Large intestine (tissue), 3 donors: ENCODE results near the gene NKD2. TPM values are rescaled to one million over a fixed set of nuclear protein-coding genes. Genes with fewer than 3 reads are reported as not detected.

Source experiments
- DNase-seq, 2 donors: peaks; one replicate each; pipeline versions ENCODE4 v3.0.0 to v3.0.0-alpha.2; 2013
- H3K27ac ChIP-seq: one replicate; pipeline ENCODE4 v1.5.1; 2013; ENCODE audit warnings: low read length
- H3K27me3 ChIP-seq: 2 replicates; pipeline ENCODE4 v1.6.1; 2013; ENCODE audit warnings: low read length; ENCODE audit not compliant: control insufficient read depth, insufficient read depth
- H3K36me3 ChIP-seq: 2 replicates; pipeline ENCODE4 v1.6.1; 2013; ENCODE audit warnings: low read length; ENCODE audit not compliant: control insufficient read depth, insufficient read depth
- H3K4me1 ChIP-seq: one replicate; pipeline ENCODE4 v1.6.1; 2013; ENCODE audit warnings: low read length; ENCODE audit not compliant: control insufficient read depth, insufficient read depth
- H3K4me3 ChIP-seq: one replicate; pipeline ENCODE4 v1.5.1; 2013; ENCODE audit warnings: low read length
- H3K9me3 ChIP-seq: one replicate; pipeline ENCODE4 v1.6.1; 2013; ENCODE audit warnings: mild to moderate bottlenecking, low read depth, low read length, moderate library complexity; ENCODE audit not compliant: control insufficient read depth
- WGBS: methylation state at CpG from one replicate; pipeline ENCODE4 v1.1.5; 2013; ENCODE audit warnings: low lambda C conversion rate; ENCODE audit not compliant: insufficient coverage; 5-methylcytosine and 5-hydroxymethylcytosine counted together
- polyA plus RNA-seq: library from polyadenylated mRNA; unstranded; fragments of 120-200 nt; gene quantifications from one replicate; pipeline ENCODE4 v1.2.1, GENCODE V29; 2013

NKD2 gene
- polyA plus RNA-seq, 1 donor = 15.2 TPM

DNA sequence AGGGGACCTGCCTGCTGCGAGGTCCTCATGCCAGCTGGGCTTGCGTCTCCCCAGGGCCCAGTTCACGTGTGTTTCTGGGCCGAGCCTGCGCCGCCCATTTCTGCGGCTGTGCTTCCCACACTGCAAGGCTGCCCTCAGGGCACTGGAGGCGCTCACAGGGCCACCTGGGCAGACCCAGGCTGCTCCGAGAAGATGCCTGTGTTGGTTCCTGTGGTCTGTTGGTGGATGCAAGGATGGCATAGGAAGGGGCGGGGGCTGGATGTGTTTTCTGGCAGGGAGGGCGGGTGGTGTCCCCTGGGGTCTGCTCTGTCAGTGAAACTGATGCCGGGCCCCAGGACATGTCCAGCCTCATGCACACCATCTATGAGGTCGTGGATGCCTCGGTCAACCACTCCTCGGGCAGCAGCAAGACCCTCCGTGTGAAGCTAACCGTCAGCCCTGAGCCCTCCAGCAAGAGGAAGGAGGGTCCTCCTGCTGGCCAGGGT is 25.9 kb downstream of the NKD2 start:
- Histone ChIP-seq H3K4me1 (no peaks in the 10 kb centered on the region), H3K36me3 (peaks cover 30% of the 10 kb centered on the region), H3K9me3 (no peaks in the 10 kb centered on the region), H3K4me3 (no peak overlapping the region), H3K27me3 (no peaks in the 10 kb centered on the region), H3K27ac (no peak overlapping the region)
- 100% methylated on average over 1 of the region's 17 CpGs for WGBS
- DNase-seq = no peak

DNA sequence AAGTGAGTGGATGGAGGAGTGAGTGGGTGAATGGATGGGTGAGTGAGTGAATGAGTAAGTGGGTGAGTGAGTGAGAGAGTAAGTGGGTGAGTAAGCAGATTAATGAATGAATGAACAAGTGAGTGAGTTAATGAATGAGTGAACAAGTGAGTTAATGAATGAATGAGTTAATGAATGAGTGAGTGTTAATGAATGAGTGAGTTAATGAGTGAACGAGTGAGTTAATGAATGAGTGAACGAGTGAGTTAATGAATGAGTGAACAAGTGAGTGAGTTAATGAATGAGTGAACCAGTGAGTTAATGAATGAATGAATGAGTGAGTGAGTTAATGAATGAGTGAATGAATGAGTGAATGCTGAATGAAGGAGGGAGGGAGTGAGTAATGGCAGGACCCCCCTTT is 26.4 kb downstream of the NKD2 start:
- DNase-seq = no peak
- 94% methylated on average over 2 of the region's 2 CpGs for WGBS
- peaks cover 30% of the 10 kb centered on the region for H3K36me3 ChIP-seq
- no peaks in the 10 kb centered on the region for H3K27me3 ChIP-seq
- no peaks in the 10 kb centered on the region for H3K4me1 ChIP-seq
- peaks cover 3% of the 10 kb centered on the region for H3K9me3 ChIP-seq
- no peak overlapping the region for H3K4me3 ChIP-seq
- no peak overlapping the region for H3K27ac ChIP-seq

DNA sequence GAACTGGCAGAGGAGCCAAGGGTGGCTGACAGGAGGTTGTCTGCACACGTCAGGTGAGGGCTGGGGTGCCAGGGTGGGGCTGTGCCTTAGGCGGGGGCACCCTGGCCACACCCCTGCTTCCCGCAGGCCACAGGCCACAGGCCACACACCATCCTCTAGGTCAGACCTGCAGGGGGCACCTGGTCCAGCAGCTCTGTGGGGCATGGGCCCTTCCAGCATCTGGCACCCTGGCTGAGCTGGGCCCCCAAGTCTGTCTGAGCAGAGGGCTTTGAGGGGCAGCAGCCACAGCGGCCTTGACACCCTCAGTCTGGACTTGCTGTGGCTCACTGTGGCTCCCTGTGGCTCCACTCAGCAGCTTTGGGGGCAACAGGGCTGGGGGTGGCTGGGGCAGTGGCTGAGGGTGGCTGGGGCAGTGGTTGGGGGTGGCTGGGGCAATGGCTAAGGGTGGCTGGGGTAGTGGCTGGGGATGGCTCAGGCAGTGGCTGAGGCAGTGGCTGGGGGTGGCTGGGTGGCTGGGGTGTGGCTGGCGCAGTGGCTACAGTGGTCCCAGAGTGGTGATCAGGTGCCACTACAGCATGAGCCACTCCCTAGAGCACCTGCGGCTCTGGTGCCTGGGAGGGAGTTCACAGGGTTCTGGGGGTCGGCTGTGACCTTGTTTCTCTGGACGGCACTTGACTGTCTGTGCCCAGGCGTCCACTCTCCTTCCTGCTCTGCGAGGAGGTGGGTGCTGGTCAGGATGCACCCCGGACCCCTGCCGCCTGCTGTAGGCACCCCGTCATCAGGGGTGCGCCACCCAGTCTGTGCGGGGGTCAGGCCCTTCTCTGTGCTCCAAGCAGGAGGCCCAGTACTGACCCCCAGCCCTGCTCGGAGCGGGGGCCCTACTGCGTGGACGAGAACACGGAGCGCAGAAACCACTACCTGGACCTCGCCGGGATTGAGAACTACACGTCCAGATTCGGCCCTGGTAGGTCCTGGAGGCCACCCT is 27.1 kb downstream of the NKD2 start:
- Histone ChIP-seq H3K9me3 (peaks cover 3% of the 10 kb centered on the region), H3K4me1 (no peaks in the 10 kb centered on the region), H3K27ac (no peak overlapping the region), H3K36me3 (peaks cover 30% of the 10 kb centered on the region), H3K27me3 (no peaks in the 10 kb centered on the region), H3K4me3 (no peak overlapping the region)
- WGBS = no CpG with 5 or more reads among the region's 25 CpGs
- no peak for DNase-seq

DNA sequence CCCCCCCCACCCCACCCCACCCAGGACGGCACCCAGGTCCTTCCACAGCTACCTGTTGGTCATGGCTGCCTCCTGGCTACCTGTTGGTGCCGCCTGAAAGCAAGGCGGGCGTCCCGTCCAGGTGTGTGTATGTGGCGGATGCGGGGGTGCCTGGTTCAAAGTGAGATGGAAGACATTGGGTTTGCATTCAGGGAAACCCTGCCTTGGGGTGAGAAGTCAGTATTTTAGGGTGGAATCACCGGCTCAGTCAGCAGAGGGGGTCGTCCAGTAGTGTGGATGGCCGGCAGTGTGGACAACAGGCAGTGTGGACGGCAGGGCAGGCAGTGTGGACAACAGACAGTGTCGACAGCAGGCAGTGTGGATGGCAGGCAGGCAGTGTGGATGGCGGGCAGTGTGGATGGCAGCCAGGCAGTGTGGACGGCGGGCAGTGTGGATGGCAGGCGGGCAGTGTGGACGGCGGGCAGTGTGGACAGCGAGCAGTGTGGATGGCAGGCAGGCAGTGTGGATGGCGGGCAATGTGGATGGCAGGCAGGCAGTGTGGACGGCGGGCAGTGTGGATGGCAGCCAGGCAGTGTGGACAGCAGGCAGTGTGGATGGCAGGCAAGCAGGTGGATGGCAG is 28.0 kb downstream of the NKD2 start:
- peaks cover 30% of the 10 kb centered on the region for H3K36me3 ChIP-seq
- DNase-seq = no peak
- no CpG with 5 or more reads among the region's 22 CpGs for WGBS

DNA sequence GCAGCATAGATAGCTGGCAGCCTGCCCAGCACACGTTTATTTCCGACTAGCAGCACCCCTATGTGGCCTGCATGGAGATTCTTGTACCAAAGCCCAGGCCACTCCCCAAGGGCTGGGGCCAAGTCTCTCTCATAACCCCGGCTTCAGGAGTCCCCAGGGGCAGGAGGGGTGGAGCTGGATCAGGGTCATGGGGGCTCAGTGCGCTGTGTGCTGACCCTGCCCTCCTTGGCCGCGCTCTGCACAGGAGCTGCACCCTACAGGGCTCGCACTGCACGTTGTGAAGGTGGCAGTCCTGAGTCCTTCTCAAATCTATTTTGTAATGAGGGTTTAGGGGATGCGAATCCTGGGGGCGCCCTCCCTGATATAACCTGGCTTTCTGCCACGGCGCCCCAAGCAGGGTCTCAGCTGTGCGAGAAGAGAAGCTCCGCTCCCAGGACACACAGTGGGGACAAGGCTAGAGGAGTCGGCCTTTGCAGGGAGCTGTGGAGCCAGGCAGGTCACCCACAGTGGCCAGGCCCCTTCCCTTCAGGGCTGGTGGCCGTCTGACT is 28.6 kb downstream of the NKD2 start:
- no peak for DNase-seq
- Histone ChIP-seq H3K4me1 (no peaks in the 10 kb centered on the region), H3K4me3 (no peak overlapping the region), H3K27me3 (no peaks in the 10 kb centered on the region), H3K27ac (no peak overlapping the region), H3K9me3 (peaks cover 3% of the 10 kb centered on the region), H3K36me3 (peaks cover 28% of the 10 kb centered on the region)
- WGBS = no CpG with 5 or more reads among the region's 16 CpGs

More for the DNA sequence above, 28.0 kb downstream of the NKD2 start:
- Histone ChIP-seq H3K27ac (no peak overlapping the region), H3K27me3 (no peaks in the 10 kb centered on the region), H3K9me3 (peaks cover 3% of the 10 kb centered on the region), H3K4me1 (no peaks in the 10 kb centered on the region), H3K4me3 (no peak overlapping the region)

DNA sequence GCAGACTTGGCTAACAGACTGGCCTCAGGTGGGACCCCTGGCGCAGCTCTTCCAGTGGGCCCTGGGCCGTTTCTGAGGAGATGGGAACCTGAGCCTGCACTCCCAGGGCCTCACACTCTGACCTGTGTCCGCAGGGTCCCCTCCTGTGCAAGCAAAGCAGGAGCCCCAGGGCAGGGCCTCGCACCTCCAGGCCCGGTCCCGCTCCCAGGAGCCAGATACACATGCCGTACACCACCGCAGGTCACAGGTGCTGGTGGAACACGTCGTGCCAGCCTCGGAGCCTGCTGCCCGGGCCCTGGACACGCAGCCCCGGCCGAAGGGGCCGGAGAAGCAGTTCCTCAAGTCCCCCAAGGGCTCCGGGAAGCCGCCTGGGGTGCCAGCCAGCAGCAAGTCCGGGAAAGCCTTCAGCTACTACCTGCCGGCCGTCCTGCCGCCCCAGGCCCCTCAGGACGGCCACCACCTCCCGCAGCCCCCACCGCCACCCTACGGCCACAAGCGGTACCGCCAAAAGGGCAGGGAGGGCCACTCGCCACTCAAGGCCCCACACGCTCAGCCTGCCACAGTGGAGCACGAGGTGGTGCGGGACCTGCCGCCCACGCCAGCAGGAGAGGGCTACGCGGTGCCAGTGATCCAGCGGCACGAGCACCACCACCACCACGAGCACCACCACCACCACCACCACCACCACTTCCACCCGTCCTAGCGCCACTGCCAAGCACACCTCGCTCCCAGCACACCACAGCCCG is 29.2 kb downstream of the NKD2 start:
- WGBS = no CpG with 5 or more reads among the region's 43 CpGs
- H3K9me3 ChIP-seq = peaks cover 8% of the 10 kb centered on the region
- no peak overlapping the region for H3K27ac ChIP-seq
- H3K36me3 ChIP-seq = peaks cover 22% of the 10 kb centered on the region
- no peak overlapping the region for H3K4me3 ChIP-seq
- no peaks in the 10 kb centered on the region for H3K4me1 ChIP-seq
- no peak for DNase-seq
- no peaks in the 10 kb centered on the region for H3K27me3 ChIP-seq

DNA sequence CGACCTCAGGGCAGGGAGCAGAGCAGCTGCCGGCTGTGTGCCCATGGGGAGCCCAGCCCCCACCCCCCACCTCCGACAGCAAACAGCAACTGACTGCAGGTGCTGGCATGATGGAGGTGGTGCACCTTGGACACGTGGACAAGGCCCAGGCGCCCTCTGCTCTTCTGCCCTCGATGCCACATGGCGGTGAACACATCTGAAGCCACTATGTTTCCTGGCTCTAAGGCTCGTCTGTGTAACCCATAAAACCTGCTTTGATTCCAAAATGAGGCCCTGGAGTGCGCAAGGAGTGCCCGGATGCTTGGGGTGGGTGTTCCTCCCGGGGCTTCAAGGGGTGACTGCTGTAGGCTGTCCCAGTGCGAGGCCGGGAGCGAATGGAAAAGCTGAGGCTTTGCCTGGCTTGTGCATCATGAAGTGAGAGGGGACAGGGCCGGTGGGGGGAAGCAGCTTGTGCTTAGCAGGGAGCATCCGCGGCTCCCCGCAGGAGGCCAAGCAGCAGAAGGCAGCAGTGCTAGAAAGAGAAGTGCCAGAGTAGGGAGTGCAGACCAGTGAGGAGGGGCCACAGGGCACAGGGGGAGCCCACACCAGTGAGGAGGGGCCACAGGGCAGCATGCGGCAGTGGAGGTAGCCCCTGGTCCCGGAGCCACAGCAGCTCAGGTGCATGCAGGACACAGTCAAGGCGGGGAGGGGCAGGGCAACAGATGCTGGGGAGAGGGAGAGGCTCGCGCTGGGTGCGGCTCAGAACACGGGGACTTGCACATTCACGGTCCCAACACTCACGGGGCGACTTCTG is 30.0 kb downstream of the NKD2 start:
- no peak overlapping the region for H3K4me3 ChIP-seq
- peaks cover 8% of the 10 kb centered on the region for H3K9me3 ChIP-seq
- no peaks in the 10 kb centered on the region for H3K4me1 ChIP-seq
- WGBS = no CpG with 5 or more reads among the region's 28 CpGs
- no peak for DNase-seq
- H3K27me3 ChIP-seq = no peaks in the 10 kb centered on the region
- peaks cover 20% of the 10 kb centered on the region for H3K36me3 ChIP-seq
- no peak overlapping the region for H3K27ac ChIP-seq

DNA sequence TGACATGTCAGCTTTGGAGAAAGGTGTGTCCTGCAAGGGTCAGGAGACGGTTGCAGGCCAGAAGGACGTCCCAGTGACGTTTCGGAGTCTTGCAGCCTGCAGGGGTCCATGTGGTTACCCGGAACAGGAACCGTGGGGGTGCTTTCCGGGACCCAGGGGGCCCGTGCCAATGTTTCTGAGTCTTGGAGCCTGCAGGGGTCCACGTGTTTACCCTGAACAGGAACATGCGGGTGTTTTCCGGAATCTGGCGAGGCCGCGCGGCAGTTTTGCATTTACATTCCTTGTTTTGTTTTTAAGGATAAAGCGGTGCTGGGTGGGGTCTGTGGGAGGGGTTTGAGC is 30.6 kb downstream of the NKD2 start:
- WGBS = no CpG with 5 or more reads among the region's 16 CpGs

DNA sequence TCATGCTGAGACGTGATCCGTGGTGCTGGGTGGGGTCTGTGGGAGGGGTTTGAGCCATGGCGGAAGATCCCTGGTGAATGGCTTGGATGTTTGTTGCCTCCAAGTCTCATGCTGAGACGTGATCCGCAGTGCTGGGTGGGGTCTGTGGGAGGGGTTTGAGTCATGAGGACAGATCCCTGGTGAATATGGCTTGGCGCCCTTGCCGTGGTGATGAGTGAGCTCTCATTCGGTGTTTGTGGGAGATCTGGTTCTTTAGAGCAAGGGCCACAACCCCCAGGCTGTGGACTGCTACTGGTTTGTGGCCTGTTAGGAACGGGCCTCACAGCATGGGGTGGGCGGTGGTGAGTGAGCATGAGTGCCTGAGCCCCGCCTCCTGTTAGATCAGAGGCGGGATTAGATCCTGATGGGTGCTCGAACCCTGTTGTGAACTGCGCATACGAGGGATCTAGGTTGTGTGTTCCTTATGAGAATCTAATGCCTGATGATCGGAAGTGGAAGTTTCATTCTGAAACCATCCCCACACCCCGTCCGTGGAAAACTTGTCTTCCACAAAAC is 31.2 kb downstream of the NKD2 start:
- Histone ChIP-seq H3K36me3 (peaks cover 9% of the 10 kb centered on the region), H3K9me3 (peaks cover 18% of the 10 kb centered on the region), H3K27ac (no peak overlapping the region), H3K27me3 (no peaks in the 10 kb centered on the region), H3K4me1 (no peaks in the 10 kb centered on the region), H3K4me3 (no peak overlapping the region)
- no peak for DNase-seq
- no CpG with 5 or more reads among the region's 18 CpGs for WGBS

More for the DNA sequence above, 30.6 kb downstream of the NKD2 start:
- H3K27me3 ChIP-seq = no peaks in the 10 kb centered on the region
- peaks cover 15% of the 10 kb centered on the region for H3K36me3 ChIP-seq
- no peak overlapping the region for H3K27ac ChIP-seq
- no peaks in the 10 kb centered on the region for H3K4me1 ChIP-seq
- DNase-seq = no peak
- H3K9me3 ChIP-seq = peaks cover 12% of the 10 kb centered on the region
- no peak overlapping the region for H3K4me3 ChIP-seq
